Calu3 (cell line): ENCODE data around the gene DAAM1. TPM values are rescaled to one million over a fixed set of nuclear protein-coding genes. Genes with fewer than 3 reads are reported as not detected.
A peak's percentile ranks its signal among the peaks of the same experiment; 100 is the strongest.

Source experiments
- BruUV-seq: library from RNA; stranded (reverse); fragments of 400-500 nt; replicated peaks from 2 replicates; lab custom pipeline; 2021; lab: Mats Ljungman, UMichigan
- CTCF ChIA-PET: fragments of 300-600 bp; sonication (Branson Sonifier 250); formaldehyde crosslinking; loops from one replicate; lab custom pipeline; 2022; ENCODE audit warnings: antibody characterized with exemption; lab: Charles Lee
- DNase-seq: peaks from one replicate; pipeline ENCODE4 v3.0.0; 2022
- H3K27ac Mint-ChIP-seq: one replicate; pipeline ENCODE4 v1.8.0; 2022; ENCODE audit warnings: mixed read lengths; ENCODE audit not compliant: unreplicated experiment
- H3K27me3 Mint-ChIP-seq: one replicate; pipeline ENCODE4 v1.8.0; 2022; ENCODE audit warnings: mixed read lengths; ENCODE audit not compliant: unreplicated experiment
- H3K36me3 Mint-ChIP-seq: one replicate; pipeline ENCODE4 v1.8.0; 2022; ENCODE audit warnings: mild to moderate bottlenecking, moderate library complexity, mixed read lengths; ENCODE audit not compliant: insufficient read depth, unreplicated experiment
- H3K4me1 Mint-ChIP-seq: one replicate; pipeline ENCODE4 v1.8.0; 2022; ENCODE audit warnings: mild to moderate bottlenecking, low read depth, mixed read lengths; ENCODE audit not compliant: unreplicated experiment
- H3K4me3 Mint-ChIP-seq: one replicate; pipeline ENCODE4 v1.8.0; 2022; ENCODE audit warnings: mild to moderate bottlenecking, low read depth, moderate library complexity, mixed read lengths; ENCODE audit not compliant: unreplicated experiment
- H3K9me3 Mint-ChIP-seq: one replicate; pipeline ENCODE4 v1.8.0; 2022; ENCODE audit warnings: low read depth, mixed read lengths; ENCODE audit not compliant: unreplicated experiment
- CTCF ChIP-seq: fragments of 200-600 bp; IDR thresholded peaks from one replicate; pipeline ENCODE4 v1.8.0; 2022; ENCODE audit warnings: antibody characterized with exemption; ENCODE audit not compliant: unreplicated experiment
- intact Hi-C: fragments of 100-400 bp; cut with micrococcal nuclease; formaldehyde crosslinking; loops from one replicate; pipeline ENCODE4 v1.10.0; 2022; ENCODE audit not compliant: unreplicated experiment
- total RNA-seq: library from RNA; stranded (reverse); gene quantifications from 2 replicates; pipeline ENCODE4 v1.2.3, GENCODE V29; 2022

The DAAM1 gene
- total RNA-seq, 1 experiment from 2014 or later: 28.9 TPM

GRCh38 chr14:59265808-59266207 lies 77.3 kb downstream of the DAAM1 start:
- Mint-ChIP-seq H3K9me3 (peaks cover 2% of the 10 kb centered on the region), H3K4me1 (peaks cover 40% of the 10 kb centered on the region), H3K27ac (no peak overlapping the region), H3K4me3 (no peak overlapping the region), H3K27me3 (no peaks in the 10 kb centered on the region), H3K36me3 (peaks cover 5% of the 10 kb centered on the region)
- TF ChIP-seq CTCF: no peak
- no TSS peak for BruUV-seq
- DNase-seq: no peak
- intact Hi-C loops: no loop called here
- CTCF ChIA-PET: interaction anchor here (1.5 kb wide), 1 partner anchor 8 kb away, joined by 3 read pairs; no protein-coding TSS in a partner anchor

GRCh38 chr14:59267046-59267445 lies 78.6 kb downstream of the DAAM1 start:
- CTCF ChIA-PET: no interaction called here
- intact Hi-C loops: no loop called here
- no peak for TF ChIP-seq CTCF
- Mint-ChIP-seq H3K4me3 (no peak overlapping the region), H3K27me3 (no peaks in the 10 kb centered on the region), H3K27ac (no peak overlapping the region), H3K36me3 (peaks cover 5% of the 10 kb centered on the region), H3K4me1 (peaks cover 48% of the 10 kb centered on the region), H3K9me3 (peaks cover 2% of the 10 kb centered on the region)
- DNase-seq: no peak
- BruUV-seq: no TSS peak

- CTCF ChIA-PET: no interaction called here
- TF ChIP-seq CTCF: no peak
- intact Hi-C loops: no loop called here
- Mint-ChIP-seq H3K27me3 (no peaks in the 10 kb centered on the region), H3K36me3 (peaks cover 5% of the 10 kb centered on the region), H3K27ac (no peak overlapping the region), H3K9me3 (peaks cover 2% of the 10 kb centered on the region), H3K4me3 (no peak overlapping the region), H3K4me1 (peaks cover 49% of the 10 kb centered on the region)
- no TSS peak for BruUV-seq
- peak; percentile 21 for DNase-seq
These were observed 79.5 kb downstream of the DAAM1 start for GRCh38 chr14:59268011-59268410.

- no peak for TF ChIP-seq CTCF
- Mint-ChIP-seq H3K4me3 (no peak overlapping the region), H3K27ac (no peak overlapping the region), H3K4me1 (peaks cover 49% of the 10 kb centered on the region), H3K9me3 (peaks cover 2% of the 10 kb centered on the region), H3K27me3 (no peaks in the 10 kb centered on the region), H3K36me3 (peaks cover 5% of the 10 kb centered on the region)
- no peak for DNase-seq
- no TSS peak for BruUV-seq
- intact Hi-C loops: no loop called here
- CTCF ChIA-PET: no interaction called here
These were observed 80.4 kb downstream of the DAAM1 start for GRCh38 chr14:59268858-59269257.
